Urinary bladder (tissue), 4 donors: ENCODE measurements around the gene CRIM1. TPM values are rescaled to one million over a fixed set of nuclear protein-coding genes. Genes with fewer than 3 reads are reported as not detected.

Experiments used
- DNase-seq: peaks from one replicate; pipeline ENCODE4 v3.0.0-alpha.2; 2015; ENCODE audit errors: extremely low spot score
- H3K27ac ChIP-seq: one replicate; pipeline ENCODE4 v1.5.1; 2013; ENCODE audit warnings: low read depth, mild to moderate bottlenecking, moderate library complexity
- H3K36me3 ChIP-seq: one replicate; pipeline ENCODE4 v1.6.1; 2013; ENCODE audit warnings: mild to moderate bottlenecking, moderate library complexity; ENCODE audit not compliant: insufficient read depth
- H3K4me1 ChIP-seq: one replicate; pipeline ENCODE4 v1.6.1; 2013; ENCODE audit warnings: mild to moderate bottlenecking, moderate library complexity; ENCODE audit not compliant: insufficient read depth
- H3K4me3 ChIP-seq: one replicate; pipeline ENCODE4 v1.5.1; 2013; ENCODE audit warnings: low read depth, low read length
- WGBS: extraction: QIAGEN DNeasy Blood & Tissue Kit; methylation state at CpG from one replicate; pipeline ENCODE4 v1.1.7; 2013; 5-methylcytosine and 5-hydroxymethylcytosine counted together
- polyA plus RNA-seq: library from polyadenylated mRNA; stranded (reverse); fragments of 200-250 nt; gene quantifications from one replicate; pipeline ENCODE4 v1.2.3, GENCODE V29; 2013
- total RNA-seq: library from RNA; depleted of rRNA; stranded (reverse); fragments of >200 nt; gene quantifications from one replicate; pipeline ENCODE4 v1.2.3, GENCODE V29; 2014
- donor health status: healthy with polysubstance abuse.
- donor health status: healthy.

Gene CRIM1
- total and polyA plus RNA-seq, 2 donors: 36.6 to 78.0 TPM

DNA sequence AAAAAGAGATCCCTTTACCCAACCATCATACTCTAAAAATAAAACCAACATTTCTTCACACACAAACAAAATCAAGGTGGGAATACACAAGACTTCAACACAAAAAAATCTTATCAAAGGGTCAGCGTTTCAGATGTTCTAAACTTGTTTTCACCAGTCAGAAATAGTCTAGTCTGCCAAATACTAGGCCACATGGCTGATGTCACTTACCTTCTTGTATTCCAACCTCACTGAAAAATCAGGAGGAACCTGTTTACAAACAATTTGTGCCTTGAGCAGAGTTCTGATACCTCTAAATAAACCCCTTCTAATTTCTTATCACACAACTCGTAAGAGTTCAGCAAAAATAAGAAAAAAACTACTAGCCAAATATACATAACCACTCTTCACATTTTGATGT lies 222.3 kb downstream of the CRIM1 start:
- 91% methylated on average over 2 of the region's 2 CpGs for WGBS
- no peaks in the 10 kb centered on the region for H3K4me1 ChIP-seq
- no peak overlapping the region for H3K27ac ChIP-seq
- DNase-seq: no peak
- no peak overlapping the region for H3K4me3 ChIP-seq
- peaks cover 6% of the 10 kb centered on the region for H3K36me3 ChIP-seq

DNA sequence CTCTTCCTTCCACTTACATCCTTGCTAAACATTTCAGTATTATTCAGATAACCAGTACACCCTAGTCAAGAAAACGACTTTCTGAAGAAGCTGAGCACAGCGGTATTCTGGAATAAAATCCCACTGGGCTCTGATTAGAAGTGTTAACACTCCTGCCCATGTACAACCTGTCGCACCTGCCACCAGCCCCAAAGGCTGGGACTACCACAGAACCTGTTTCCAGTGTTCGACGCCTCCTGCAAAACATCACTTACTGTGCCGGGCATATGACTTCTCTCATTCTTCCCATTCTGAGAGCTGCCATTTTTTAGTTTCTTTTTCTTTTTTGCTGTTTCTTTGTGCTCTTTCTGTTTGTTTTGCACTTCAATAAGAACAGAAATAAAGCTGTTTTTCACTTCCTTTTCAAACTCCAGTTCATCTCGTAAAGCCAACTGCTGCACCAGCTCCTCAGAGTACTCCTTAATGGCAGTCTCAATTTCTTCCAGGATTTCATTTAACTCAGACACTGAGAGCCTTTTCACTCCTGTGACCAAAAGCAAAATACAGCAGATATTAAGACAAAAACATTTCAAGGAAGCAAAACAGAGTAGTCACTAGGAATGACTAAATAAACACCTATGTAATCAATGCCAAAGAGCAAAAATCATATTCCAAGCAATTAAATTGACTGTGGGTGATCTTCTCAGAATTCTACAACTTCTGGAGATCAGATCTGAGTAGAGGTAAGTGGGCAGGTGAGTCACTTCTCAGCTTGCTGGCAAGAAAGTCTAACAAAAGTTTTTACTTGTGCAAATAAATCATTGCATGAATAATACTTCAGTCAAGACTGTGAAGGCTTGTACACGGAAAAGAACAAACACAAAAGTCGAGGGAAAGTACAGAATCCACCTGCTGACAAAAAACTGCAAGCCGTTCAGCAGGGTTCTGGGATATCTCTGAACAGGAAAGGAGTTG lies 223.0 kb downstream of the CRIM1 start:
- DNase-seq: peak; percentile 43
- Histone ChIP-seq H3K36me3 (peaks cover 6% of the 10 kb centered on the region), H3K4me3 (no peak overlapping the region), H3K4me1 (no peaks in the 10 kb centered on the region), H3K27ac (no peak overlapping the region)
- 87% methylated on average over 10 of the region's 10 CpGs for WGBS

GRCh38 chr2:36579297-36579664 lies 223.7 kb downstream of the CRIM1 start:
- H3K4me1 ChIP-seq: no peaks in the 10 kb centered on the region
- no peak overlapping the region for H3K27ac ChIP-seq
- no peak for DNase-seq
- no peak overlapping the region for H3K4me3 ChIP-seq
- peaks cover 6% of the 10 kb centered on the region for H3K36me3 ChIP-seq

GRCh38 chr2:36582538-36582937 lies 227.0 kb downstream of the CRIM1 start:
- Histone ChIP-seq H3K4me1 (no peaks in the 10 kb centered on the region), H3K4me3 (no peak overlapping the region), H3K27ac (no peak overlapping the region), H3K36me3 (peaks cover 9% of the 10 kb centered on the region)
- no peak for DNase-seq
- WGBS: 87% methylated on average over 5 of the region's 5 CpGs

DNA sequence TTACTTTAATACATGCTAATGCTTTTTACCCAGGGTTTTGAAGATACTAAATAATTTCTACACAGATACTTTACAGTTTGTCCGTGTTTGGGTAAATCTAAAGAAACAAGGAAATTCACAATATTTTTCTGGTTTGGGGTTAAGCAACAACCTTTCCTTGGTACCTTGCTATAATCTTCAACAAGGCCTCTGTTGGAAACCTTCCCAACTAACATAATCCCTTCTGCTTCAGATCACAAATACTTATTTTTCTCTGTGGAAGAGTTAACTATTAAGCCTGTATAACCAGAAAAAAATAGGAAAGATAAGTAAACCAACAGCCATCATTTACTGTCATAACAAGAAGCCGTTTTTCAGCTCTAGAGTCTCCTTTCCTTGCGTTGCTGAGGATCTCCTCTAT lies 227.4 kb downstream of the CRIM1 start:
- 86% methylated on average over 3 of the region's 3 CpGs for WGBS
- H3K27ac ChIP-seq: no peak overlapping the region
- H3K36me3 ChIP-seq: peaks cover 9% of the 10 kb centered on the region
- no peak for DNase-seq
- H3K4me1 ChIP-seq: no peaks in the 10 kb centered on the region
- no peak overlapping the region for H3K4me3 ChIP-seq

DNA sequence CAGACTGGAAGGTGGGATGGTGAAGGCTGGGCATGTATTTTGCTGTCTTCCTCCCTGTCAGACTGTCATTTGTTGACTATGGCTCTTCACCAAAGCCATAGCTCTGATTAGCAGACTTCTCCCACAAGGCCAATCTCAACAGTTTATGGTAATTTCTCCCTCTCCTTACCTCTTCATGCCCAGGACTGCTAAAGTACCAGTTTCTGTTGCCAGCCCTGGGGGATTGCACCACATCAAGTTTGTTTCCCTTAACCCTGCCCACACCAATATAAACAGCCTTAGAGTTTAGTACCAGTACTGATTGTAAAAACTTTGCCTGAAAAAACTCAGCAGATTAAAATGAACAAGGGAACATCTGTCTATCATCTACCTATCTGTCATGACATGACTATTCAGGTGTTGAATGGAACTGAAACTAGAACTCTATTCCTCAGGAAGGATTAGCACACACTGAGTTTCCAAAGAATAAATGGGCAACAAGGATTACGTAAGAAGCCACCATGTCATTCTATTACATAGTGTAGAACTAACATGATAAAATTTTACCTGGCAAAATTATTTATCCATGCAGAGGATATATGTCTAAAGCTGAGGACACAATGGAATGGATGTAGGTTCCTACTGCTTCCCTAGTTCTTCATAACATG lies 228.7 kb downstream of the CRIM1 start:
- Histone ChIP-seq H3K27ac (no peak overlapping the region), H3K4me3 (no peak overlapping the region), H3K36me3 (peaks cover 8% of the 10 kb centered on the region), H3K4me1 (no peaks in the 10 kb centered on the region)
- WGBS: 97% methylated on average over 1 of the region's 1 CpG
- no peak for DNase-seq

- Histone ChIP-seq H3K4me3 (no peak overlapping the region), H3K36me3 (peaks cover 3% of the 10 kb centered on the region), H3K27ac (no peak overlapping the region), H3K4me1 (no peaks in the 10 kb centered on the region)
- no peak for DNase-seq
- WGBS: 98% methylated on average over 6 of the region's 6 CpGs
Observed at GRCh38 chr2:36586672-36587071, 231.1 kb downstream of the CRIM1 start.

GRCh38 chr2:36587101-36587500 lies 231.5 kb downstream of the CRIM1 start:
- no peak overlapping the region for H3K27ac ChIP-seq
- no peak for DNase-seq
- WGBS: 72% methylated on average over 1 of the region's 1 CpG
- no peaks in the 10 kb centered on the region for H3K4me1 ChIP-seq
- peaks cover 3% of the 10 kb centered on the region for H3K36me3 ChIP-seq
- no peak overlapping the region for H3K4me3 ChIP-seq

- DNase-seq: no peak
- Histone ChIP-seq H3K4me1 (no peaks in the 10 kb centered on the region), H3K27ac (no peak overlapping the region), H3K4me3 (no peak overlapping the region), H3K36me3 (peaks cover 3% of the 10 kb centered on the region)
- WGBS: 72% methylated on average over 3 of the region's 3 CpGs
Observed at GRCh38 chr2:36587556-36587955, 232.0 kb downstream of the CRIM1 start.

DNA sequence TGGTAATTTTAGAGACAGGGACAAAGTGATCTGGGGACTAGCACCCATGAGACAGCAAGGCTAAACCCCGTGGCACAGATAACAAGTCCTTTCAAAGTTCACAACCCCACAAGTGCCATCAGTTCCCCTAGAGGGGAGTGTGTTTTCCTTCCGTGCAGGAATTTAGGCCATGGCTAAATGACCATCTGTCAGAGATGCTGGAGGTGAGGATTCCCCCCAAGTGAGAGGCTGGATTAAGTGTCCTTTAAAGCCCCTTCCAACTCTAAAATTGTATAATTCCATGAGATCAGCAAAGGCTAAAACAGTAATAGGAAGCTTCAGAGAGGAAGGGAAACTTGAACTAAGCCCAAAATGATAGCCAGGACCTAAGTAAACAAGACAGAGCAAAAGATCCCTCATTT lies 233.7 kb downstream of the CRIM1 start:
- H3K36me3 ChIP-seq: peaks cover 3% of the 10 kb centered on the region
- no peak overlapping the region for H3K4me3 ChIP-seq
- H3K27ac ChIP-seq: no peak overlapping the region
- no peaks in the 10 kb centered on the region for H3K4me1 ChIP-seq
- DNase-seq: no peak
- 34% methylated on average over 2 of the region's 2 CpGs for WGBS

GRCh38 chr2:36594849-36595248 lies 239.3 kb downstream of the CRIM1 start:
- Histone ChIP-seq H3K4me3 (no peak overlapping the region), H3K27ac (no peak overlapping the region), H3K36me3 (no peaks in the 10 kb centered on the region), H3K4me1 (peaks cover 5% of the 10 kb centered on the region)
- DNase-seq: no peak
- WGBS: 53% methylated on average over 6 of the region's 6 CpGs

- no peaks in the 10 kb centered on the region for H3K36me3 ChIP-seq
- H3K4me3 ChIP-seq: no peak overlapping the region
- peaks cover 5% of the 10 kb centered on the region for H3K4me1 ChIP-seq
- DNase-seq: no peak
- no peak overlapping the region for H3K27ac ChIP-seq
- 98% methylated on average over 12 of the region's 12 CpGs for WGBS
Observed at GRCh38 chr2:36596397-36596796, 240.8 kb downstream of the CRIM1 start.

DNA sequence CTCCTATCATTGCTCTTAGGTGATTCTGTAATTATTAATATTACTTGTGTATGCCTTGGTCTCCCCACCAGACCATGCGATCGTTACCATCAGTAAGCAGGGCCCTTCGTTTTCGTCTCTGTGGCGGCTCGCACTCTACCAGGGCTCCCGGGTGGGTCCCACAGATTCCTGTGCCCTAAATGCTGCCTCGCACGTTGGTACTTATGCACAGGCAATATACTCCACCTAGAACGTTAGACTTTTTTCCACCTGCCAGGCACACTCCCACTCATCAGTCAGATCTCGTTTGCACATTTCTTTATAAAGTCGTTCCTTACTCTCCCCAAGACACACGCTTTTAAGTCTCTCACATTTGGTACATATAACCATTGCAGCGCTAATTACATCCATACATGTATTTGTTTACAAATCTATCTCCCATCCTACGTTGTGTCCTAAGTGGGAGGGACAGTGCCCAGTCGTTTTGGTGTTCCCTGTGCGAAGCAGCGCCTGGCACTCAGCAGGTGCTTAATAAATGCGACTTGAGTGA lies 241.5 kb downstream of the CRIM1 start:
- WGBS: 34% methylated on average over 19 of the region's 19 CpGs
- peaks cover 5% of the 10 kb centered on the region for H3K4me1 ChIP-seq
- H3K4me3 ChIP-seq: peak overlapping the region; percentile 98
- no peak for DNase-seq
- no peaks in the 10 kb centered on the region for H3K36me3 ChIP-seq
- no peak overlapping the region for H3K27ac ChIP-seq
